ENCODE measurements around the gene SPOP. TPM values are rescaled to one million over a fixed set of nuclear protein-coding genes. Genes with fewer than 3 reads are reported as not detected.
A peak's percentile ranks its signal among the peaks of the same experiment; 100 is the strongest.

The SPOP gene
- total and polyA plus RNA-seq, 2 of the 4 experiments (the other 2 are of a cell fraction): 24.9 to 47.5 TPM

DNA sequence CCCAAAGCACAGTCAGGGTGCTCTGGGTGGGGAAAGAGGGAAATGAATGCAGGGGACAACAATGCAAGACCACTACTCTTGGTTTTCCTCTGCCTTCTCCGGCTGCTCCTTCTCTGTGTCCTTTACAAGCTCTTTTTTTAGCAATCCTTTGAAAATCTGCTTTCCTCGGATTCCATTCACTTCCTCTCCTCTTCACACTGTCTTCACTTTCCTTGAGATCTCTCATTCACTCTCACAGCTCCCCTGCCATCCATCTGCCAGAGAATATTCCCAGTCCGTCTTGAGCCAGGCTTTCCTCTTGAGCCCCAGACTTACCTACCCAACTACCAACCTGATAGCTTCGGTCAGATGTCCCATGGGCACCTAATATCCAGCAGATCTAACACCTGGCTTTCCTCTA, 11.0 kb upstream of the SPOP start:
- Histone ChIP-seq H2BK20ac (ENCODE audit: low read depth, low read length) (peak overlapping the region; percentile 18; the same call in 1 of the 2 replicates), H2BK5ac (ENCODE audit: low read depth, low read length, poor library complexity, severe bottlenecking) (no peak overlapping the region), H3K9ac (ENCODE audit: low read depth, low read length) (no peak overlapping the region), H4K91ac (ENCODE audit: insufficient read depth, low read depth, low read length) (no peak overlapping the region; the same call in 1 of the 2 replicates), H3K9me1 (ENCODE audit: insufficient read depth, low read length) (peaks cover 8% of the 10 kb centered on the region; the same call in 1 of the 2 replicates), H3K4me2 (ENCODE audit: low read depth, low read length) (no peak overlapping the region), H3K36me3 (ENCODE audit: control insufficient read depth, insufficient read depth, low read length) (no peaks in the 10 kb centered on the region), H3K27me3 (ENCODE audit: control insufficient read depth, insufficient read depth, low read length) (peaks cover 6% of the 10 kb centered on the region; the same call in 1 of the 2 replicates), H4K20me1 (ENCODE audit: insufficient read depth, low read length) (no peaks in the 10 kb centered on the region), H2AFZ (replicated peaks; ENCODE audit: low read length, poor library complexity) (no peak overlapping the region), H3K4me3 (ENCODE audit: insufficient read depth, low read depth, low read length) (no peak overlapping the region), H4K8ac (ENCODE audit: low read depth in 2 of 2, low read length in 2 of 2) (peak overlapping the region; percentile 51 to 52; a peak in 3 of 4 replicates), H3K56ac (ENCODE audit: extremely low read depth, insufficient read depth, low read length) (no peak overlapping the region), H3K79me1 (ENCODE audit: low read depth in 1 of 2, low read length in 2 of 2) (no peaks in the 10 kb centered on the region), H3K9me3 (ENCODE audit: control insufficient read depth, insufficient read depth, low read length) (no peaks in the 10 kb centered on the region), H2AK9ac (replicated peaks; ENCODE audit: low read depth, low read length, poor library complexity) (no peak overlapping the region), H2AK5ac (ENCODE audit: low read depth, low read length) (peak overlapping the region; percentile 60; the same call in 1 of the 2 replicates), H3K23ac (ENCODE audit: low read depth, low read length) (no peak overlapping the region), H3K4me1 (ENCODE audit: control insufficient read depth, insufficient read depth, low read length) (peaks cover 2% of the 10 kb centered on the region; the same call in 1 of the 2 replicates), H3K4ac (ENCODE audit: low read depth, low read length) (peak overlapping the region; percentile 35; the same call in 1 of the 2 replicates), H3K27ac (ENCODE audit: insufficient read depth, low read length) (no peak overlapping the region), H2BK120ac (ENCODE audit: low read depth, low read length) (peak overlapping the region; percentile 70; the same call in 1 of the 2 replicates), H4K5ac (ENCODE audit: low read depth, low read length) (no peak overlapping the region), H3K14ac (replicated peaks; ENCODE audit: low read depth, low read length) (0 out of 2 replicates have a peak overlapping the region, but pooled peaks have one; percentile 1), H2BK15ac (ENCODE audit: low read depth, low read length) (no peak overlapping the region), H3K18ac (ENCODE audit: low read depth, low read length) (no peak overlapping the region)
- TF ChIP-seq NFE2L2 (IDR thresholded peaks at IDR 0.05; ENCODE audit: low read depth, low read length): no peak
- no peak for TF ChIP-seq MAZ (IDR thresholded peaks at IDR 0.05; ENCODE audit: borderline replicate concordance, low read depth, low read length)
- no peak for TF ChIP-seq CEBPB (IDR thresholded peaks at IDR 0.05; ENCODE audit: low read depth, low read length)
- TF ChIP-seq RFX5 (IDR thresholded peaks at IDR 0.05; ENCODE audit: low read depth, low read length): no peak
- TF ChIP-seq RCOR1 (IDR thresholded peaks at IDR 0.05; ENCODE audit: insufficient replicate concordance, low read length): no peak
- TF ChIP-seq MXI1 (IDR thresholded peaks at IDR 0.05; ENCODE audit: borderline replicate concordance, low read depth, low read length): no peak
- no peak for TF ChIP-seq MAFK (IDR thresholded peaks at IDR 0.05; ENCODE audit: low read depth, low read length)
- TF ChIP-seq CHD1 (IDR thresholded peaks at IDR 0.05; ENCODE audit: low read depth, low read length): no peak
- TF ChIP-seq RAD21 (IDR thresholded peaks at IDR 0.05; ENCODE audit: low read length): no peak
- TF ChIP-seq, protein P1, sequence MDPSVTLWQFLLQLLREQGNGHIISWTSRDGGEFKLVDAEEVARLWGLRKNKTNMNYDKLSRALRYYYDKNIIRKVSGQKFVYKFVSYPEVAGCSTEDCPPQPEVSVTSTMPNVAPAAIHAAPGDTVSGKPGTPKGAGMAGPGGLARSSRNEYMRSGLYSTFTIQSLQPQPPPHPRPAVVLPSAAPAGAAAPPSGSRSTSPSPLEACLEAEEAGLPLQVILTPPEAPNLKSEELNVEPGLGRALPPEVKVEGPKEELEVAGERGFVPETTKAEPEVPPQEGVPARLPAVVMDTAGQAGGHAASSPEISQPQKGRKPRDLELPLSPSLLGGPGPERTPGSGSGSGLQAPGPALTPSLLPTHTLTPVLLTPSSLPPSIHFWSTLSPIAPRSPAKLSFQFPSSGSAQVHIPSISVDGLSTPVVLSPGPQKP (IDR thresholded peaks at IDR 0.05; ENCODE audit: borderline replicate concordance, low read depth, low read length): no peak
- TF ChIP-seq, protein P2, sequence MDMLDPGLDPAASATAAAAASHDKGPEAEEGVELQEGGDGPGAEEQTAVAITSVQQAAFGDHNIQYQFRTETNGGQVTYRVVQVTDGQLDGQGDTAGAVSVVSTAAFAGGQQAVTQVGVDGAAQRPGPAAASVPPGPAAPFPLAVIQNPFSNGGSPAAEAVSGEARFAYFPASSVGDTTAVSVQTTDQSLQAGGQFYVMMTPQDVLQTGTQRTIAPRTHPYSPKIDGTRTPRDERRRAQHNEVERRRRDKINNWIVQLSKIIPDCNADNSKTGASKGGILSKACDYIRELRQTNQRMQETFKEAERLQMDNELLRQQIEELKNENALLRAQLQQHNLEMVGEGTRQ (IDR thresholded peaks at IDR 0.05; ENCODE audit: low read depth, low read length): no peak
- TF ChIP-seq POLR2A (IDR thresholded peaks at IDR 0.05; ENCODE audit: low read depth, low read length): no peak
- no peak for TF ChIP-seq FOS (IDR thresholded peaks at IDR 0.05; ENCODE audit: low read depth, low read length)
- TF ChIP-seq SMC3 (IDR thresholded peaks at IDR 0.05; ENCODE audit: low read depth, low read length): no peak
- TF ChIP-seq, protein P3, sequence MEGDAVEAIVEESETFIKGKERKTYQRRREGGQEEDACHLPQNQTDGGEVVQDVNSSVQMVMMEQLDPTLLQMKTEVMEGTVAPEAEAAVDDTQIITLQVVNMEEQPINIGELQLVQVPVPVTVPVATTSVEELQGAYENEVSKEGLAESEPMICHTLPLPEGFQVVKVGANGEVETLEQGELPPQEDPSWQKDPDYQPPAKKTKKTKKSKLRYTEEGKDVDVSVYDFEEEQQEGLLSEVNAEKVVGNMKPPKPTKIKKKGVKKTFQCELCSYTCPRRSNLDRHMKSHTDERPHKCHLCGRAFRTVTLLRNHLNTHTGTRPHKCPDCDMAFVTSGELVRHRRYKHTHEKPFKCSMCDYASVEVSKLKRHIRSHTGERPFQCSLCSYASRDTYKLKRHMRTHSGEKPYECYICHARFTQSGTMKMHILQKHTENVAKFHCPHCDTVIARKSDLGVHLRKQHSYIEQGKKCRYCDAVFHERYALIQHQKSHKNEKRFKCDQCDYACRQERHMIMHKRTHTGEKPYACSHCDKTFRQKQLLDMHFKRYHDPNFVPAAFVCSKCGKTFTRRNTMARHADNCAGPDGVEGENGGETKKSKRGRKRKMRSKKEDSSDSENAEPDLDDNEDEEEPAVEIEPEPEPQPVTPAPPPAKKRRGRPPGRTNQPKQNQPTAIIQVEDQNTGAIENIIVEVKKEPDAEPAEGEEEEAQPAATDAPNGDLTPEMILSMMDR (conservative IDR thresholded peaks at IDR 0.05; ENCODE audit: low read depth, low read length): no peak
- no peak for TF ChIP-seq BHLHE40 (IDR thresholded peaks at IDR 0.05; ENCODE audit: low read depth, low read length)
- BruUV-seq (replicated peaks): no TSS peak
- ATAC-seq (ENCODE audit: low read depth): no peak
- in situ Hi-C loops (cut with MboI; ENCODE audit: low sequenced_read_pairs): no loop called here
- 74% methylated on average over 3 of the region's 4 CpGs; no CpG with 5 or more reads in 1 of the 2 experiments for WGBS, 2 experiments (ENCODE audit: extremely low coverage in 2 of 2, insufficient read length in 1 of 2)
- intact Hi-C loops (cut with micrococcal nuclease): no loop called here
- dilution Hi-C loops (cut with HindIII; ENCODE audit: low sequenced_read_pairs, unreplicated experiment): no loop called here
- ChIA-PET CTCF (interaction anchor here (0.7 kb wide), 1 partner anchor 163 kb away, joined by 3 read pairs; no protein-coding TSS in a partner anchor), POLR2A (ENCODE audit: unreplicated experiment) (no interaction called here)
- DNase-seq: no peak
